Fibroblast of skin of right biceps (primary cell): ENCODE data around the gene RFX3.
A peak's percentile ranks its signal among the peaks of the same experiment; 100 is the strongest.

Experiments used
- DNase-seq: peaks from one replicate; pipeline ENCODE4 v3.0.0-alpha.2; 2013

RFX3 gene

DNA sequence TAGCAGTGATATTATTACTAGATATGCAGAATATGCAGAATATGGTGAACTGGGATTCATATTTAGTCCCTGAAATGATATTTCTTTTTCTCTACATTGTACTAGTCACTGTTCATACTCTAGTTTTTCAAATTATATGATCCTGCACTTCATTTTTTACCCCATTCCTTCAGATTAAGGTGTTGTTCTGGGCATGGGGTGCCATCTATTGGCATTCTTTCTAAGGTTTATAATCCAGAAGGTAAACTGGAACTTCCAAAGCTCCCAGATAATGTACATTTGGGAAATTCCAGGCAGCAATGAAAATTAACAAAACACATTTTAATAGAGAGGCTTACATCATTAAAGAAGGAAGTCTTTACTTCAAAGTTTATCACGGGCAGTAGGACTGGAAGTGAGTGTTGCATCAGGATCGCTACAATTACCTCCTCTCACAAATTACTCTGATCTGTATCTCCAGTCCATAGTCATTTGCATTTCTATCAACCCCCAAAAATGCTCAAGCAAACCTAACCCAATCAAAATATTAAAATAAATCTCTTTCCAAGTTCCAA, 12.5 kb downstream of the RFX3 start:
- no peak for DNase-seq

DNA sequence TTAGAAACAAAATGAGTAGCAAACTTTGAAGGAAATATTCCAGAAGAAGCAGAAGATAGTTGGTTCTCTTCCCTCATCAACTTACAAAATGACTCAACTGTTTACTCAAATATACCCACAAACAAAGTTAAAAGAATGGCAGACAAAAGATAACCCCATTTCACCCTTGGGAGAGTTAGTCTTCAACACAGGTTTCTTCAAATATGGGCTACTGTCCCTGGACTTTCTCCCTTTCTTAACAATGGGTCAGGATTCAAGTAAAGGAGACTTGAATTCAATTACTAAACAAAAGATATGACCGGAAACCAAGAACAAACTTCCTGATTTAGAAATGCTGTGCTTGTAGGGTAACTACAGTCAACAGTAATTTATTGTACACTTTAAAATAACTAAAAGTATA, 14.2 kb downstream of the RFX3 start:
- DNase-seq, result no peak

DNA sequence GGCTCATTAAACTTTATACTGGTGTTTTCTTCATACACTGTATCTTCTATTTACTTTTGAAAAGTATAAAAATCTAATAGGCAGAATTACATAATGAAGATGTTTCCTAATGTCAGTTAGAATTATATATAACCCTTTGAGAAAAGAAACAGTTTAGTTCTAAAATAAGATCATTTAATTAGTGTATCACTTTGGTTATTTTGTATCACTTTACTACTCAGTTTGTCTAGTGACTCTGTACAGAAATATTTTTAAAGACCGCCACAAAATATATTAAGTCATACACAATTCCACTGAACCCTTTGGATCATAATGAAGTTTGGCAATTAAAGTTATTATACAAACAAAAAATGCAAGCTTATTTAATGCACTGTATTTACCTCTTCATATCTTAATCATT, 15.0 kb downstream of the RFX3 start:
- no peak for DNase-seq

DNA sequence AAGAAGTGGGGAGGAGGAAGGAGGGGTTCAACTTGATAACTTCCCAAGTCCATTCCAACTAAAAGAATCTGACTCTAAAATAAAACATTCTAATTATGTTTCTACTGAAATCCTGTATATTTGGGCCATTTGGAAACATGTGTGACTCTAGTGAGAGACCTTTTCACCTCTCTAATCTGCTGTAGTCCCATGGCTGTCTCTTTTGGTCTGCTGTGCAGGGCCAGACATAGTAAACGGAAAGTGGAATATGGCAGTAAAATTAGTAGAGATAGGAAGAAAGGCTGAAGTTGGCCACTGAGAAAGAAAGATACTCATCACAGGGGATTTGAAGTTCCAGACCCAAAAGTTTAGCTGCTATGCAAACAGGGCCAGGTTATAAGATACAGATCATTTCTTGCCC, 15.9 kb downstream of the RFX3 start:
- DNase-seq, result no peak

DNA sequence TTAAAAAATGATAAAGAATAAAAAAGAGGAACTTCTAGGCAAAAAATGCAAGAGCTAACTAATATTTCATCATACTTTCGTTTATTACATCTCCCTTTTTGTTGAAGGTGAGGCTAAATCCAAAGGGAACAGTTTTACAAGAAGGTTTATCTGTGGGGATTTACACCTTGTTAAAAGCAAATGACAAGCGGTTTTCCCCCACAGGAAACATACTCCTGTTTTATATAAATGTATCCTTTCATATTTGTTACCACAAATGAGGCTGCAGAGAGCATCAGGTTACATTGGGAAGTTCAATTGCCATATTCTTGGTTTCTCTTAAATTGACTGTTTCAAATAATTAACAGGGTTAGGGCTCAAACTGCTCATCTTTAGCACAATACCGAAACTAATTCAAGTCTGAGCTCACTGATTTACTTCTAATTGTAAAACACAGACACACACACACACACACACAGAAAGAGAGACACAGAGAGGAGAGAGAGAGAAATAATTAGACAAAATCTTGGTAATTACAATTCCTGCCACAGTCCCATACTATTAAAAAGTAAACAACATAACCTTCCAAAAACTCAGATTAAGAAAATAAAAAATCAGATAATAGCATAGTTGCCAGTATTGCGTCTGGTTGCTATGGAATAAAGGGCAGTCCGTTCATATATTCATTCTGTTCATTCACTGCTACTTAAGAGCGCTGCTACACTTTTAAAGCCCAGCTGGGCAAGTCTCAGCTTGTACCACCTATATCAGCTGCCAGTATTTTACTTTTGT, 17.1 kb downstream of the RFX3 start:
- DNase-seq, result peak; percentile 25

DNA sequence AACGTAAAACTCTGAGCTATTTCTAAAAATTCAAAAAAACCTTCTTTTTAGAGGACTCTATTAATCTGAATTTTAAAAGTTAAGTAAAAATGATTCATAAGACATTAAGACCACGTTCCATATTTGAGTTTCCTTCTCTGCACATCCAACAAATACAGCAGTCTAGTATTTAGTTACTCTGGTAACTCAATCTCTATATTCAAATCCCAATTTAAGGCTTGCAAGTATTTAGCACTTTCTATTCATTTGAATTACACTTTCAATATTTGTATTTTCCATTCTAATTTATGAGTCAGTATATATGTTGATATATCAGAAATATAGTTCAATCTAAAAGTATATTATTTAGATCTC, 17.7 kb downstream of the RFX3 start:
- no peak for DNase-seq

DNA sequence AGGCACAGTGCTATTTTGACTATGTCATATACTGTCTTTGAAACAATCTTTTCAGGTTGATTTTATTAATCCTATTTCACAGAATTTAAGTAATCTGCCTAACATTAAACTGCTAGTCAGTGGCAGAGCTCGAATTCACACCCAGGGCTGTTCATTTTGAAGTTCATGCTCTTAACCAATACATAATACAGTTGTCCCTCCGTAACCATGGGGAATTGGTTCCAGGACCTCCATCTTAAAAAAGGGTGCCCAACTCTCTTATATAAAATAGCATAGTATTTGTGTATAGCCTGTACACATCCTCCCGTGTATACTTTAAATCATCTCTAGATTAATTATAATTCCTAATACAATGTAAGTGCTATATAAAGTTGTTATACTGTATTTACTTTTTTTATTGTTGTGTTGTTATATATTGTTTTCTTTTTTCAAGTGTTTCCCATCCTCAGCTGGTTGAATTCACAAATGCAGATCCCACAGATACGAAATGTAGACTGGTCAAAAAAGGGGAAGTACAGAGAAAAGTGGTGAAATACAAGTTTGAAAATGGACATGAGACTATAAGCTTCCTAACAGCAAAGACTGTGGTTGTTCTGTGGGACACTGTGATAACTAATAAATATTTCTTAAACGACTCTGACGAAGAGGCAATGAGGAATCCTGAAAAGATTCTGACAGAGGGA, 18.3 kb downstream of the RFX3 start:
- no peak for DNase-seq

DNA sequence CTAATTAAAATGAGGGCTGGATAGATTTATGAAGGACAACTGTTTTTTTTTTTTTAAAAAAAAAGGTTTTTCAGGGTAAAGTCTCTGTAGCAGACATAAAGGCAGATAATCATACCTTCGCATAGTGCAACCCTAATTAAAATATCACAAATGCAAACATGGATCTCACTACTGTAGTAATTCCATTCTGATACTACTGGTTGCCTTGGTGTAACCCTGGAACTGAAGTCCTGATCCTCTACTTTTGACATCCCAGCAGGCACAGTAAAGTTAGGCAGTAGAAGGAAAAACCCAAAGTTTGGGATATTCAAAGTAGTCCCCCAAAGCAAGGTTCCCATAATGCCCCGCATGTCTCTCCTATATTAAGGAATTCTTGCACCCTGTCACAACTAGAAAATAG, 19.6 kb downstream of the RFX3 start:
- DNase-seq, result no peak

DNA sequence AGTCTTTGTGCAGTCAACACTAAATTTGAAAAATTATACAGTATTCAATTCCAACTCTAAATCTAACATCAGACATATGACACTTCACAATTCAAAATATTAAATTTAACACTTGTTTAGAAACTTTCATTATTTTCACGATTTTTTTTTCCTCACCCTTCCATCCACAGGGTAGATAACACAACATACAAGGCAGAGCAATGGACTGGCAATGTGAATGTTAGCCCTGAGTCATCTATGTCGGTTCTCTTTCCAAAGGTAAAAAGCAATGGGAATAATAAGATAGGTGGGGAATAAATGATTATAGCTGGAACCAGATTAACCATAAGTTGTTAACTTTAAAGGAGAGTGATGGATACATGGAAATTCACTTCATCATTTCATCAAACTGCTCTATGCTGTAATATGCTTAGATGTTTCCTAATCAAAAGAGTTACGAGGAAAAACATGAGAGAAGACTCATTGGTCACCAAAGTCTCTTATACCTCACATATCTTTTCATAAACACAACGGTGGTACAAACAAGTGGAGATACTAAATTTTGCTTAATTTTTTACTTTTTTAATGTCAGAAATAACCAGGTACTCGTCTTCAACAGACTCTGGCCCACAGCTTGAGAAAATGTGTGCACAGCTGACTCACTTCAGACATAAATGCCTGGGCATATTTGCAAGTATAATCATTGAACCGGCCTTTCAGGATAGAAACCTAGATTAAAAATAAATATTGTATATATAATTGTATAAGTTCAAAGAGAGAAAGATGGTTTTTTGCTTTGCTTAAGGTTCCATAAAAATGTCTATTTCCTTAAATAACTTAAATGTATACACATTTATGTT, 23.0 kb downstream of the RFX3 start:
- DNase-seq, result peak; percentile 37

DNA sequence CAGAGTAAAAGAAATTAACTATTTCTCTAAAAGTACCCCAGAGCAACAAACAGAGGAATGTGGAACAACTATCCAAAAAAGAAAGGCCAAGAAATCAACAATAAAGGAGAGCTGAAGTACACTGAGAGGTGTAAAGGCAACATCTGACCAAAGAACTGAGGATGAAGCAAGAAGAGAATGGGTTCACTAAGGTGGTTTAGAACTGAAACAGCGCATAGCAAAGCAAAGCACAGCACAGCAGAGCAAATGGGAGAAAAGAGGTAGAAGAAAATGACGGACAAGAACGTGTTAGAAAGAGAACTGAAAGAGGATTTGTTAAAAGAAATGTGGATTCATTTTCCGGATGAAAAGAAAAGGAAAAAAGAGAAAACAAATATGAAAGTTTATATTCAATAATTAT, 25.8 kb downstream of the RFX3 start:
- no peak for DNase-seq

DNA sequence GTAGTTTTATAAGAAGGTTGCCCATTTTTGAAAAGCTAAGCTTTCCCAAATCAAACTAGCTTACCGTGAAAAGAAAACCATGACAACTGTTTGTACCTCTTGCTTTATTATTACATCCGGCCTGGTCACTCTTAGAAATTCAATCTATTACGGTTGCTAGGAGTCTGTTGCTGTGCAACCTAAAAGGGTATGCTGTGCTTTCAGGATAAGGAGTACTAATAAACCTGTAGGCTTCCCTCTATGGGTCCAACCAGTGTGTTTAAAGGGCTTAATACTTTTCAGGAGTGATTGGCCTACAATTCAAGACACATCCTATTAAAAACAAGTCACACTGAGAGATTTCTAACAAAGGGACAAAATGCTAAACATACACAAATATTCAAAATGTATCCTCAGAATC, 27.1 kb downstream of the RFX3 start:
- DNase-seq, result peak; percentile 8

DNA sequence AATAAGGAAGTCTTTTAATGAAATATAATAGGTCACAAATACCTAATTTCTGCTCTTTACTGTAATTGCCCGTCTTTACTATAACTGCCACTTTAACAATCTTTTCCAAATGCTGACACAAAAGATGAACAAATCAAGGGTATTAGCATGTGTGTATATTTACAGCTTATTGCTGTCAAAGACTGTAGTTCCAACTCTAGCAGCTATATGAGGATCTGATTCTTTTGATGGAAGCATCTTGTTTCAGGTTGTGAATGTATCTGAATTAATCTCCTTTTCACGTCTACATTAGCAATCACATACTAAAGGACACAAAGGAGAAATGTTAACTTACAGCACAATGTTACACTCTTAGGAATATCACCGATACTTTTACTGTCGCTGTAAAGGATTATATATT, 27.9 kb downstream of the RFX3 start:
- DNase-seq, result no peak

DNA sequence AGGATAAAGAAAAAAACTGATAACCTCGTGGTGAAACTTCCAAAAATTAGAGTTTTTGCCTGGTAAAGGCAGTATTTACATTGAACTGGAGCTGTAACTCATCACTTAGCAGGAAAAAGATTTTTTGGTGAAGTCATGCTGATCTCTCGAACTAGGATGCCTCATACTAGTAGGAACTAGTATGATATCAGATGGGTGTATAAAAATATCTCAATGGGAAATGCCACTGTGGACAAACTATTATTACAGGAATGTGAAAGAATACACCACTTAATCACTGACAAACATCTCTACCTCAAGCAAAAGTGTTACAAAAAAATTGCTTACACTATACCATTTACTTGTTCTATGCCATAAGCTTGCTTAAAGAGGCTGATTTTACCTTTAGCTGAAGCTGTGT, 28.4 kb downstream of the RFX3 start:
- DNase-seq, result peak; percentile 68

DNA sequence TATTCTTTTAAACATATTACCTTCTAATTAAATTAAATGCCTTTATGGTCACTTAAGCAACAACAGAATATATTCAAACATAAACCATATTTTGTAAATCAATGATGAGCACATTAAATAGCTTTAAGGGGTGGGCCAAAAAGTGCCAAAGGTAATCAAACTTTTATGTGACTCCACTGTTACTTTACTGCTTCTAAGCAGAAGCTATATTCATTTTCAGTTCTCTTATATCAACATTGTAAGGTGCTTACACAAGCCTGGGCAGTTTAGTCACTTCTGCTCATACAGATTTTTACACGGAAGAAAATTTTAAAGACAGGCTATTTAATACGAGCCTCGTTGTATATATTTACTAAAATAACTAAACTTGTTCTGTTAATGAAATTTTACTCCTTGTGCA, 29.9 kb downstream of the RFX3 start:
- no peak for DNase-seq

DNA sequence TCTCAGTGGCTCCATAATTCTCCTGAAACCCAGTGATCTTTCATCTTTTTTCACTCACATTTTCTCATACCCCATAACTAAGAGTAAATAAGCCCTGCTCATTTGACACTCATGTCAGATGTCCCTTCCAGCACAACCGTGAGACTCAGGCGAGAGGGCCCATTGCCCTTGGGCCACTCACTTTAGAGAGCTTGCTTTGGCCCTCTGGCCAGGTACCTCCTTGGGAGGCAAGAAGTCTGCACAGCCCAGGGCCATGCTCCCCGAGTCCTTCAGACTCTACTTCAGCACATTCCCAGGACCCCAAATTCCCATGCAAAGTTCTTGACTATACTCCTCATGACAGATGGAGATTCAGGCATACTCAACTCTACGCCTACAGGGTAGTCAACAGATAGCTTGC, 33.6 kb downstream of the RFX3 start:
- no peak for DNase-seq

DNA sequence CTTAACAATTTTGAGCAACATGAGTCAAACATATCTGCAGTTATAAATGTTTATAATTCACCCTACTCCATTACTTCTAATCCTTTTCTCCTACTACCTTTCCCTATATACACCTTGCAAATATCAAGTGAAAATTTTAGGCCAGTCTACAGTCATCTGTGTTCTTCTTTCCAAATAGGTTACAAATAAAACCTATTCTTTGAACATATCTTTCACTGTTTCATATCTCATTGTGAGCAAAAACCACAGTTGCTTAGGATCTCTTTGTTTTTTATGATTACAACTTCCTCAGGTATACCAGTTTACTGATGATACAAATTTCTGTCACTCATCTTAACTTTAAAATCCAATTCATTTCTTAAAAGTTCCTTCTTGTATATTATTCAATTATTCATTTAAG, 34.4 kb downstream of the RFX3 start:
- no peak for DNase-seq

DNA sequence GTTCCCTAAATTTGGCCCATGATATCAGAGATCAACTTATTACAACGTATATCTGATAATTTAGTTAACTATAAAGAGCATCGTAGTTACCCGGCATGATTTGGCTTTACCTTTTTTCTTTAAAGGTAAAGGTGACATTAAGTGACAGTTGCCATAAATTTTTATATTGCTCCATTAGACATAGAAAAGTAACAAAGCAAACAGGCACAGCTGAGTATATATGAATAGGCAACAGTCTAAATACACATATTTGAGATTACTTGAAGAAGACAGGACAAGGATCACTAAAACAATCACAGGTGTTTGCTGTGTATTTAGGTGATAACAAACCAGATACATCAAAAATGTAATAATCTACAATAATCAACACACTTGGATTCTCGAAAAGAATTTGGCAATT, 34.8 kb downstream of the RFX3 start:
- no peak for DNase-seq

DNA sequence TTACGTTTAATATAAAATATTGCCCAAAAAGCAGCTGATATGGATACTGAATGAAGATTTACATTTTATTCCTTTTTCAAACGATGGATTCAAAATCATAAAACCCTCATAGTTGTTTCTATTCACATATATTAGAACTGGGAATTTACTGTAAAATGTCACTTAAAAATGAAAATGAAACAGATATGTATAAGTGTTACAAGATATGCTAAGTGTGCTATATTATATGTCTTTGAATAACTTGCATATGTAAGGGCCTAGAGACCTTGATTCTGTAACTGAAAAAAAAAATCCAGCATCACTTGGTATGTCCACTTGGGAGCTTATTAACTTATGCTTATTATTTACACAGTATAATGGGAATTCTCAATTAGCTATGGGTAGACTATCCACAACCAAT, 43.2 kb downstream of the RFX3 start:
- DNase-seq, result no peak

DNA sequence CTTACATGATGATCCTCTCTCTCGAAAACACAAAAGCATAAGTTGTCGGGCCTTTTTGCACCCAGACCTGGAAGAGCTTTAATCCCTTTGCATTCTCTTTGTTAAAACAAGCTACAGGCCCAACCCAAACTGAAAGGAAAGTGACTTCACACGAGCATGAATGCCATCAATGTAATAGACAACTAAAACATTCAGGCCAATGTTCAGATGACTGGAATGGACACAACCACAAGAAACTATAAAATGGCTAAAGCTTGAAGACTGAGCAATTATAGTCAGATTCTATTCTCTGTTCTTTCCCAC, 45.5 kb downstream of the RFX3 start:
- DNase-seq, result no peak

DNA sequence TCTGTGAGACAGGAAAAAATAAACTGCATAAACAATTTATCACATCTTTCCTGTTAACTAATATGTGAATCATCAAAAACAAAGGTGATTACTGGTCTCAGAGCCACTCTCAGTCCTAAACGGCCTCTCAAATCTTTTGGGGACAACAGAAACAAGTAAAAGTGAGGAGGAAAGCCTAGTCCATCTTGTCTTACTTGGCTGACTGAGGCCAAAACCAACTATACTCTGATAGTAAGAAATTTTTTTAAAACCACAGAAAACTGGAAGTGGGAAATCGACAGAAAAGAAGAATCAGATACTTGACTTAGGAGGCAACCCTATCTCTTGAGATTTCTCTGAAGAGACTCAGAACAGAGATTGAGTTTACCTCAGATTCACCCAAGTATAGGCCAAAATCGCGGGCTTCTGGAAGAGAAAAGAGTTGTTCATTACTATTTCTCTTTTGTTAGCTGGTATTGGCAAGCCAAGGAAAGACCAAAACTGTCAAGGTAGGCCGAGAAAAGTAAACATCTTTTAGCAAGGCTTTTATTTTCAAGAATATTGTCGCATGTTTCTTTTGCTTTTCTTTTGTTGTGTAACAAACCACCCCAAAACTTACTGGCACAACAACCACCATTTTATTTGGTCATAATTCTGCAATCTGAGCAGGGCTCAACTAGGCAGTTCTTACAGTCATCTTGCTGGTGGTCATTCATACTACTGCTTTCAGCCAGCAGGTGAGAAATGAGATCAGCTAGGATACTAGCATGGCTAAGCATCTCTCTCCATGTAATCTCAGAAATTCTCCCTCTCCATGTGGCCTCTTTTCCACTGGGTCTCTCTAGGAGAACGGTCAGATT, 46.1 kb downstream of the RFX3 start:
- DNase-seq, result no peak

DNA sequence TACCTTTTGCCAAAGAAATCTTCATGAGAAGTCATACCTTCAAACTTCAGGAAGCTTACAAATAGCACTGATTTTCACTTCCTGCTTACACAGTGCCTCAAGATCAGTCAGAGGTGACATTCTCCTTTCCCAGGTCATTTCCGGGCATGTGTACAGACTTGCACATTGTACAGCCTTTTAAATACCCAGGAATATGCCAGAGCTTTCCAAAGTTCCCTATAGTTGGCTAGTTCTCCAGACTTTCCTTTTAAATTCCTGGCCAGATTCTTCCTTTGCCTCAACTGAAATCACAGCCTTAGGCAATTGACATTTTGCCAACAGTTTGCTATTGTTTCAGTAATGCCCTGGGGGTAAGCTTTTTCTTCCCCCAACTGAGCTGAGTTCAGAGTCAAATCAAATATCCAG, 47.2 kb downstream of the RFX3 start:
- DNase-seq, result no peak

DNA sequence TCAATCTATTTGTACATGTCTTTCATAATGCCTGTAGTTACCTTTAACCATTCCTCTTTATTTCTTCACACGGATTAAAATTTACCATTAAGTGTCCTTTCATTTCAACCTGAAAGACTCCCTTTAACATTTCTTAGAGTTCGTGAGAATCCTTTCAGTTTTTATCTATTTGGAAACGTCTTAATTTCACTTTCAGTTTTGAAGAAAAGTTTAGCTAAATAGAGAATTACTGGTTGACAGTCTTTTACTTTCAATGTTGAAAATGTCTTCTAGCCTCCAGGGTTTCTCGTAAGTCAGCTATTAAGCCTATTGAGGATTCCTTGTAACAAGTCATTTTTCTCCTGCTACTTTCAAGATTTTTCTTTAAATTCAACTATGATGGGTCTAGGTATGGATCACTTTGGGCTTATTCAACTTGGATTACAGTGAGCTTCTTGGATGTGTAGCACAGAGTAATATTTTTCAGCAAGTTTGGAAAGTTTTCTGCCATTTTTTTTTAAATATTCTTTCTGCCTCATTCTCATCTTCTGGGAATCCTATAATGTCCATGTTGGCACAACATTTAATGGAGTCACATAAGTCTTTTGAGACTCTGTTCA, 48.5 kb downstream of the RFX3 start:
- DNase-seq, result no peak
